GM18520 (cell line): ENCODE data around the gene DAG1.

Experiments used
- ATAC-seq: cut with Tn5 transposase; IDR thresholded peaks from one replicate; pipeline ENCODE4 v1.9.1; 2021; ENCODE audit not compliant: unreplicated experiment

The DAG1 gene

GRCh38 chr3:49512781-49513355, 42.8 kb downstream of the DAG1 start:
- no peak for ATAC-seq

- ATAC-seq: no peak
Observed at GRCh38 chr3:49513494-49514124, 43.5 kb downstream of the DAG1 start.

DNA sequence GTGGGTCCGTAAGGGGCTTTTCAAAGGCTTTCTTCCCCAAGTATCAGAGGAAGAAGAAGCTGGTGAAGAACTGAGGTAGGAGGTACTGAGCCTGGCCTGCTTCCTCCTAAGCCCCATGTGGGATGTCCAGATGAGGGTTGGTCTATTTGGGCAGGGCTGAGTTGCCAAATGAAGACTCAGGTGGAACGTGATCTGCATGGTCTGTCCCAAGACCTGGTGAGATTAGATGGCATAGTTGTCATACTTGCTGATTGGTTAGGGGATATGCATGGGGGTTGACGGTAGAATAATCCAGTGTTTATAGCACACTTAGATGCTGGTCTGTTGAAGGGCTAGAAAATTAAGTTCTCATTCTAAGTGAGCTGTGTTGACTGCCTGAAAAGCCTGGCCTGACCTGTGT, 47.9 kb downstream of the DAG1 start:
- ATAC-seq: no peak

DNA sequence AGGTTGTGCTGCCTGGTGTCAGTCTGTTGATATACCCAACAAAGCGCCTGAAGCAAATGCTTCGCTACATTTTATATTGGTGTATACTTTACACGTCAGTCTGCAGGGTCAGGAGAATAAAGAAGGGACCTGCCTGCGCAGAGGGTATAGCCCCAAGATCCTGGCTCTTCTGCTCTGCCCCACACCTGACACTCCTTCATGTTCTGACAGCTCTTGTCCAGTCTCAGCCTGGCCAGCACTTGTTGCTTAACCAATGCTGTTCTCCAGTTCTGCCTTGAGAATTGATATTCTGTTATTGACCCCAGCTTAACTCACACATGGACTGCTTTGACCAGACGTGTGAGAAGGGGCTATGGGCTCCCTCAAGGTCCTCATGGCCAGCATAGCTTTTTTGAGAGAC, 48.4 kb downstream of the DAG1 start:
- no peak for ATAC-seq

DNA sequence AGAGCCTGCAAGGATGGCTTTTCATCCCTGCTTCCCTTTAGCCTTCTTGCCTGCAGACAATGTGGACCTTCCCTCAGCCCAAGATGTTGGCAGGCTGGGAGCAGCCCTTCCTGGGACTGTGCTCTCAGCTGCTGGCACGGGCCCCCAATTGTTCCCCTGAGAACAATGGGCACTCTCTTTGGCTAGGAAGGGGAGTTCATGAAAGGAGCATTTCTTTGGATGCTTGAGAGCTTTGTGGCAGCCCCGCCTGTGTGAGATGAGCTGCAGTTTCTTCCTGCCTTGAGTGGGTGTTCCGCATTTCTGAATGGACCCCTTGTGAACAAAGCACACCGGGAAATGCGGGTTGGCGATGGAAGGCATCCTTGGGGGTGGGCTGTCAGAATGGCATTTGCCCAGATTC, 49.2 kb downstream of the DAG1 start:
- no peak for ATAC-seq

DNA sequence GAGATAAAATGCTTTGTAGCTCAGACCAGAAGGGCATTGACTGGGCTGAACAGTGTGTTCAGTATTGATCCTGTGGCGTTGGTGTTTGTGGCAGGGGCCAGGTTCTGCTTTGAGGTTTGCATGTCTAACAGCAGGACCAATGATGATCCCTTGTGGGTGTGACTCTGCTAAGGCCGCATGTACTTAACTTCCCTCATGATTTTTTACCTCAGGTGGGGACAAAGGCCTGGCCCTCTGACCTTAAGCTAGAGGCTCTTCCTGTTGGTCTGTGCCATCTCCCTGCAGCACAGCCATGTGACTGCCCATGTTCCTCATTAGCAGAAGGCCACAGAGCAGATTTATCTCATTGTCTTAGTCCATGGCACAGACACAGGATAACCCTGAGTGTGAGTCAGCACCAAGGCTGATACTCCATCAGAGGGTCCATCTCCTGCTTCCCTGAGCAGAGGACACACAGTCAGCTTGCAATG, 49.9 kb downstream of the DAG1 start:
- ATAC-seq: no peak

DNA sequence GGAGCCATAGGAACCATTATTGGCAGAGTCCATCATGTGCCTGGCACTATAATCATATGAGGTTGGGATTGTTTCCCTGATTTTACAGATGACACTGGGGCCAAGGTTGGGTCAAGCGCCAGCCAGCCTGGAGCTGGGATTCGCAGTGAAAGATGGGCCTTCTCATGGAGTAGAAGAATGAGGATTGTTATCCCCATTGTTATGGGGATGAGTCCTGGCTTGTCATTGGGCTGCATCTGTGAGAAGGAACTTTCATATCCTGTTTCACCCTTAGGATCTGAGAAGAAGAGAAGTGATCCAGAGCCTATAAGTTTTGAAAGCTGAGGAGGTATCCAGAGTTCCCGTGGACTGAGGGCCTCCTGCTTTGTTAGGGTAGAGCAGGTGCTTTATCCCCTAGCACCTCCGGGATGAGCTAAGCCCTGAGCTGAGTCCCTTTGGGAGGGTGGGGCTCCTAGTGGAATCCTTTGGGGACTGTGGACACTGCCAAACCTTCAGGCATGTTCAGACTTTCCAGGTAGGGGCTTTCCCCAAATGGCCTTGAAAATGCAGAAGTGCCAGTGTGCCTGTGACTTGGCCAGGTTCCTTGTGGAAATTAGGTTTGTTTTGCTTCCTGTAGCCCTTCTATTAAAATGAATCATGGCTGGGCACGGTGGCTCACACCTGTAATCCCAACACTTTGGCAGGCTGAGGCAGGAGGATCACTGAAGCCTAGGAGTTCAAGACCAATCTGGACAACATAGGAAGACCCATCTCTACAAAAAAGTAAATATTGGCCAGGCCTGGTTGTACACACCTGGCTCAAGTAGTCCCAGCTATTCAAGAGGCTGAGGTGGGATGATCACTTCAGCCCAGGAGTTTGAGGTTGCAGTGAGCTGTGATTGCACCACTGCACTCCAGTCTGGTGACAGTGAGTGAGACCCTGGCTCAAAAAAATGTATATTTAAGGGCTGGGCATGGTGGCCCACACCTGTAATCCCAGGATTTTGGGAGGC, 54.0 kb downstream of the DAG1 start:
- ATAC-seq: no peak

DNA sequence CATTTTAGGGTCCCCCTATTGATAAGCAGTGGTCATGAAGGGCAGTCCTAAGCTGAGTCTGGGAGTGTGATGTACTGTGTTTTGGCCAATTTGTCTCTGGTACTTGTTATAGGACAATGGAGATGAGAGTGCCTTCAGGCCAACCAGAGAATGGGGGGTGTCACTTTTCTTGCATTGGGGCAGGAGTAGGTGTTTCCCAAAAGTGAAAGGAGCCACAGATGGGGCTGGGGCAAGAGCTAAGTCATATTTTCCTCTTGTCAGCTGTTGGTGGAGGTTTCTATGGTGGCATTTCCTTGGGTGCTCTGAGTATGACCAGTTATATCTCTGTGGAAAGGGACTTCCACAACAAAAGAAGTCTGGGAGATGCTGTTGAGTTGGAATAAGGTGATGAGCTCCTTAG, 59.5 kb downstream of the DAG1 start:
- ATAC-seq: no peak

DNA sequence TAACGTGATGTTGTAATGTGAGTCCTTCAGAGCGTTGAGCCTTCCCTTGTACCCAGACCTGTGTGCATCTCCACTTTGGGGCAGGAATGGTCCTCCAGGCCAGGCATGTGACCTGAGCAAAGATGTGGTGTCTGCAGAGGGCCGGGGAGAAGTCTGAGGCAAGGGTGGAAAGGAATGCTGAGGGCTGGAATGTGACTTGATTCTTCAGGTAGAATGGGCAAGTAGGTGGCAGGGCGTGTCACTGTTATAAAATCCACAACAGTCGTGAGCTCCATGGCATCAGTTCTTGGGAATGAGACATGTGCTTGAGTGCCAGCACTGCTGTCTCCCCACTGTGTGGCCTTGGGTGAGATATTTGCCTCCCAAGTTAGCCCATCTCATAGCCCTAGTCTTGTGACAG, 60.2 kb downstream of the DAG1 start:
- ATAC-seq: no peak

GRCh38 chr3:49530701-49531100, 60.6 kb downstream of the DAG1 start:
- ATAC-seq: no peak

- ATAC-seq: no peak
Observed at GRCh38 chr3:49531218-49531617, 61.2 kb downstream of the DAG1 start.

DNA sequence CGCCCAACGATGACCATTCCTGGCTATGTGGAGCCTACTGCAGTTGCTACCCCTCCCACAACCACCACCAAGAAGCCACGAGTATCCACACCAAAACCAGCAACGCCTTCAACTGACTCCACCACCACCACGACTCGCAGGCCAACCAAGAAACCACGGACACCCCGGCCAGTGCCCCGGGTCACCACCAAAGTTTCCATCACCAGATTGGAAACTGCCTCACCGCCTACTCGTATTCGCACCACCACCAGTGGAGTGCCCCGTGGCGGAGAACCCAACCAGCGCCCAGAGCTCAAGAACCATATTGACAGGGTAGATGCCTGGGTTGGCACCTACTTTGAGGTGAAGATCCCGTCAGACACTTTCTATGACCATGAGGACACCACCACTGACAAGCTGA, 61.6 kb downstream of the DAG1 start:
- no peak for ATAC-seq

GRCh38 chr3:49533031-49533430, 63.0 kb downstream of the DAG1 start:
- no peak for ATAC-seq

DNA sequence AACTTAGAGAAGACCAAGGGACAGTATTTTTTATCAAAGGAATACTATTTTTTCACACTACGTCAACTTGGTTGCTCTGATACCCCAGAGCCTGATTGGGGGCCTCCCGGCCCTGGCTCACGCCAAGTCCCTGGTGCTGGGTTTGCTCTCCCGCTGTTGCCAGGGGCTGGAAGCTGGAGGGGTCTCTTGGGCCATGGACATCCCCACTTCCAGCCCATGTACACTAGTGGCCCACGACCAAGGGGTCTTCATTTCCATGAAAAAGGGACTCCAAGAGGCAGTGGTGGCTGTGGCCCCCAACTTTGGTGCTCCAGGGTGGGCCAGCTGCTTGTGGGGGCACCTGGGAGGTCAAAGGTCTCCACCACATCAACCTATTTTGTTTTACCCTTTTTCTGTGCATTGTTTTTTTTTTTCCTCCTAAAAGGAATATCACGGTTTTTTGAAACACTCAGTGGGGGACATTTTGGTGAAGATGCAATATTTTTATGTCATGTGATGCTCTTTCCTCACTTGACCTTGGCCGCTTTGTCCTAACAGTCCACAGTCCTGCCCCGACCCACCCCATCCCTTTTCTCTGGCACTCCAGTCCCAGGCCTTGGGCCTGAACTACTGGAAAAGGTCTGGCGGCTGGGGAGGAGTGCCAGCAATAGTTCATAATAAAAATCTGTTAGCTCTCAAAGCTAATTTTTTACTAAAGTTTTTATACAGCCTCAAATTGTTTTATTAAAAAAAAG, 63.9 kb downstream of the DAG1 start:
- ATAC-seq: no peak

- ATAC-seq: no peak
Observed at GRCh38 chr3:49534581-49535441, 64.7 kb downstream of the DAG1 start.

DNA sequence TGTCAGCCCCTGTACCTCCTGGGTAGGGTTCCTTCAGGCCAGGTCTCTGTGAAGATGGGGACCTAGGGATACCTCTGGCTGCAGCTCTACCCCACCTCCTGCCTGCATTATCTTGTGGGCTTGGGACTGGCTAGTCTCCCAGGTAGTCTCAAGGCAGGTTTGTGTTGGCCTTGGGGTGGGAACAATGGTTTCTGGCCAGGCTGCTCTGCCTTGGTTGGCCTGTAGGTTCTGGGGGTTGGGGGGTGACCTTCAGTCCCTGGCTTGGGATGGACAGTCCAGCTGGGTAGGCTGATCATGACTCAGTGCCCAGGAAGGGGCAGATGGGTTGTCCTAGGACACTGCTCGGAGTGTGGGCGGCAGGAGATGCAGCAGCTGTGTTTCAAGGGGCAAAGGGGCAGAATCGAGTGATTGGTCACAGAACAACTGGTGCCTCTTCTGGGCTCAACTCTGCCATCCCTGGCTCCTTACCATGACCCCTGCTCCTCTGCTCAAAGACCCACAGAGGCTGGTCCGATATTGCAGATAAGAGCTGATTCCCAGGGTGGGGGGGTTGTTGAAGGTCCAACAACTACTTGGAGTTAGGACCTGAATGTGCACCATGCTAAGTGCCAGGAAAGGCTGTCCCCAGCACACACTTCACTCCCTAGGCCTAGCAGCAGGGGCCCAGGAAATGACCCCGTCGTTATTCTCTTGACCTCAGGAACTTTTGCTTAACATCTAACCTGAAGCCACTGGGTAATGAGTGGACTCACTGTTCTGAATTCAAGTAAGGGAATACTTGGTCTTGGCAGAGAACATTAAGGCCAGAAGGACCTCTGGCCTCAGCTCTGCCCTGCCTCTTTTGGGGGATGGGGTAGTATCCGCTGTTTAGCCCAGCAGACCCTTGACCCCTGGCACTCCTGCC, 66.2 kb downstream of the DAG1 start:
- ATAC-seq: no peak

- ATAC-seq: no peak
Observed at GRCh38 chr3:49536875-49537533, 66.9 kb downstream of the DAG1 start.

DNA sequence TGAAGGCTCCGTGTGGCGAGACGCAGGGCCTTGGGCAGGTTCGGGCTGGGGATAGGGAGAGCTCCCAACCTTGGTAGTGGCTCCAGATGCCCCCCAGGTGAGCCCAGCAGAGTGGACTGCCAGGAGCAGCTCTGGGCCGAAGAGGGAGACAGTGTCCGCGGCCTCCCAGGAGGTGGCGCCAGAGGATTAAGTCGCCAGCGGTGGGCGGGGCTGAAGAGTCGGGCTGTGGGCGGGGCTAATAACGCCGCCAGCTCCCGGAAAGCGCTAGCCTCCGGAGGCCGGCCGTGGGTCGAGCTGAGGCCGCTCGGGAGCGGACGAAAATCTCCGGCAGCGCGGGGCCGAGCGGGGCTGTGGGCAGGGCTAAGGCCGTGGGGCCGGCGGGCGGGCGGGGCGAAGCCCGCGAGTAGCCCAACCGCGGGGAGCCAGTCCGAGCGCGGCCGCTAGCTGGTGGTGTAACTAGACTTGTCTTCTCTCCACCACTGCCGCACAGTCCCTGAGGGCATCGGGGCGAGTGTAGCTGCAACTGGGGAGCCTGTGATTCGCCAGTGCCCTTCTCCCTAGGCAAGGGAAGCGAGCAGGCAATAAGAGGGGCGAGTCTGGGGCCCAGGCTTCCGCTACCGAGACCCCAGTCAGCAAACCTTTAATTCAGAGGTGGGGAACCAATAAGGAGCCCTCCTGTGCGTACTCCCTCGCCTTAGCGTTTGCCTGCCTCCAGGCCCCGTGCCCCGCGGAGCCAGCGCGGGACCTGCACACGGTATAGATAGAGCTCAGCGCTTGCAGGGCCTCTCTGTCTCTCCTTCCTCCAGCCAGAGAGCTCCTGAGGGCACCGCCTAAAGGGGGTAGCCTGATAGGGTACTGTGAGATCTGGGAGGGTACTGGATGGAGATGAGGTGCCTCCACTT, 69.8 kb downstream of the DAG1 start:
- peak; percentile 89 for ATAC-seq
